Measurements from ENCODE around the gene BACH1. TPM values are rescaled to one million over a fixed set of nuclear protein-coding genes. Genes with fewer than 3 reads are reported as not detected.

Gene BACH1
- total RNA-seq, 1 donor from 2014 or later, result 93.1 TPM

GRCh38 chr21:29346281-29346680 lies 47.6 kb downstream of the BACH1 start:
- peaks cover 69% of the 10 kb centered on the region for H3K4me1 ChIP-seq (ENCODE audit: insufficient read depth, low read length)
- FAIRE-seq (no peak), DNase-seq (ENCODE audit: low read depth) (no peak)
- H3K9me3 ChIP-seq (ENCODE audit: insufficient read depth, low read depth, low read length), result no peaks in the 10 kb centered on the region
- no peak overlapping the region for H3K4me2 ChIP-seq (ENCODE audit: low read length)
- H3K4me1 Mint-ChIP-seq (ENCODE audit: low read depth, unreplicated experiment), result peaks cover 69% of the 10 kb centered on the region
- TF ChIP-seq EZH2 (IDR thresholded peaks at IDR 0.05; ENCODE audit: insufficient read depth, low read length), result no peak
- TF ChIP-seq, protein P1, sequence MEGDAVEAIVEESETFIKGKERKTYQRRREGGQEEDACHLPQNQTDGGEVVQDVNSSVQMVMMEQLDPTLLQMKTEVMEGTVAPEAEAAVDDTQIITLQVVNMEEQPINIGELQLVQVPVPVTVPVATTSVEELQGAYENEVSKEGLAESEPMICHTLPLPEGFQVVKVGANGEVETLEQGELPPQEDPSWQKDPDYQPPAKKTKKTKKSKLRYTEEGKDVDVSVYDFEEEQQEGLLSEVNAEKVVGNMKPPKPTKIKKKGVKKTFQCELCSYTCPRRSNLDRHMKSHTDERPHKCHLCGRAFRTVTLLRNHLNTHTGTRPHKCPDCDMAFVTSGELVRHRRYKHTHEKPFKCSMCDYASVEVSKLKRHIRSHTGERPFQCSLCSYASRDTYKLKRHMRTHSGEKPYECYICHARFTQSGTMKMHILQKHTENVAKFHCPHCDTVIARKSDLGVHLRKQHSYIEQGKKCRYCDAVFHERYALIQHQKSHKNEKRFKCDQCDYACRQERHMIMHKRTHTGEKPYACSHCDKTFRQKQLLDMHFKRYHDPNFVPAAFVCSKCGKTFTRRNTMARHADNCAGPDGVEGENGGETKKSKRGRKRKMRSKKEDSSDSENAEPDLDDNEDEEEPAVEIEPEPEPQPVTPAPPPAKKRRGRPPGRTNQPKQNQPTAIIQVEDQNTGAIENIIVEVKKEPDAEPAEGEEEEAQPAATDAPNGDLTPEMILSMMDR (IDR thresholded peaks at IDR 0.05; ENCODE audit: insufficient read depth, low read depth, low read length), result no peak
- no peaks in the 10 kb centered on the region for H3K27me3 ChIP-seq (ENCODE audit: insufficient read depth, low read length)
- H3K36me3 ChIP-seq (ENCODE audit: insufficient read depth, low read length), result peaks cover 11% of the 10 kb centered on the region
- no peak overlapping the region for H3K4me3 ChIP-seq (ENCODE audit: insufficient read depth, low read depth, low read length)
- H3K9ac ChIP-seq (ENCODE audit: low read length), result no peak overlapping the region
- no peak overlapping the region for H3K4me3 Mint-ChIP-seq (ENCODE audit: unreplicated experiment)
- H4K20me1 ChIP-seq (ENCODE audit: insufficient read depth, low read length), result no peaks in the 10 kb centered on the region
- no peak overlapping the region for H3K27ac ChIP-seq (ENCODE audit: low read depth, low read length)
- H3K27ac Mint-ChIP-seq (ENCODE audit: unreplicated experiment), result no peak overlapping the region
- no peaks in the 10 kb centered on the region for H3K9me3 Mint-ChIP-seq (ENCODE audit: unreplicated experiment)
- H3K79me2 ChIP-seq (ENCODE audit: insufficient read depth, low read length), result peaks cover 65% of the 10 kb centered on the region
- H3K36me3 Mint-ChIP-seq (ENCODE audit: low read depth, unreplicated experiment), result peaks cover 12% of the 10 kb centered on the region
- no peaks in the 10 kb centered on the region for H3K27me3 Mint-ChIP-seq (ENCODE audit: low read depth, unreplicated experiment)
- no peak overlapping the region for H2AFZ ChIP-seq (ENCODE audit: low read depth, low read length)

DNA sequence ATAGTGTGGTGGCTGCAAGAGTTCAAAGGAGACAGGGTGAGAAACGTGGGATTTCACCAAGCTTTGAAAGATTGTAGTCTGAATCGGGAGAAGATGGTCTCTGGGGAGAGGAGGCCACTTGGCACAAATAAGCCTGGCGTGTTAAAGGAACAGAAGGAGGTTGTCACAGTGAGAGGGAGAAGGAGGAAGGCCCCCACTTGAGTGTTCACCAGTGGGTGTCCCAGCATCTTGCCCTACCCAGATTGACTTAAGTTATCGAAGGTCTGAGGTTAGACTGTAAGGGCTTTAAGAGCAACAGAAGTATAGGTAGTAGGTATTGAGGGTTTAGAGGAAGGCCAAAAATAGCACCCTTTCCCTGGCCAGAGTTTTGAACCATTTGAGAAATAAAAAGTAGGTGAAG lies 48.0 kb downstream of the BACH1 start:
- Mint-ChIP-seq H3K9me3 (ENCODE audit: unreplicated experiment) (no peaks in the 10 kb centered on the region), H3K27ac (ENCODE audit: unreplicated experiment) (no peak overlapping the region), H3K27me3 (ENCODE audit: low read depth, unreplicated experiment) (no peaks in the 10 kb centered on the region), H3K4me1 (ENCODE audit: low read depth, unreplicated experiment) (peaks cover 70% of the 10 kb centered on the region), H3K36me3 (ENCODE audit: low read depth, unreplicated experiment) (peaks cover 12% of the 10 kb centered on the region), H3K4me3 (ENCODE audit: unreplicated experiment) (peak overlapping the region; percentile 76)
- Histone ChIP-seq H3K4me2 (ENCODE audit: low read length) (no peak overlapping the region), H4K20me1 (ENCODE audit: insufficient read depth, low read length) (no peaks in the 10 kb centered on the region), H3K9me3 (ENCODE audit: insufficient read depth, low read depth, low read length) (no peaks in the 10 kb centered on the region), H3K9ac (ENCODE audit: low read length) (no peak overlapping the region), H3K36me3 (ENCODE audit: insufficient read depth, low read length) (peaks cover 11% of the 10 kb centered on the region), H3K79me2 (ENCODE audit: insufficient read depth, low read length) (peaks cover 60% of the 10 kb centered on the region), H3K27me3 (ENCODE audit: insufficient read depth, low read length) (no peaks in the 10 kb centered on the region), H3K4me3 (ENCODE audit: insufficient read depth, low read depth, low read length) (no peak overlapping the region), H3K27ac (ENCODE audit: low read depth, low read length) (peak overlapping the region; percentile 57), H2AFZ (ENCODE audit: low read depth, low read length) (no peak overlapping the region), H3K4me1 (ENCODE audit: insufficient read depth, low read length) (peaks cover 69% of the 10 kb centered on the region)
- TF ChIP-seq, protein P1 (IDR thresholded peaks at IDR 0.05; ENCODE audit: insufficient read depth, low read depth, low read length), result no peak
- TF ChIP-seq EZH2 (IDR thresholded peaks at IDR 0.05; ENCODE audit: insufficient read depth, low read length), result no peak
- DNase-seq (ENCODE audit: low read depth) (no peak), FAIRE-seq (no peak)

GRCh38 chr21:29347274-29347681 lies 48.6 kb downstream of the BACH1 start:
- Mint-ChIP-seq H3K27me3 (ENCODE audit: low read depth, unreplicated experiment) (no peaks in the 10 kb centered on the region), H3K4me1 (ENCODE audit: low read depth, unreplicated experiment) (peaks cover 65% of the 10 kb centered on the region), H3K4me3 (ENCODE audit: unreplicated experiment) (no peak overlapping the region), H3K9me3 (ENCODE audit: unreplicated experiment) (no peaks in the 10 kb centered on the region), H3K27ac (ENCODE audit: unreplicated experiment) (no peak overlapping the region), H3K36me3 (ENCODE audit: low read depth, unreplicated experiment) (peaks cover 9% of the 10 kb centered on the region)
- Histone ChIP-seq H4K20me1 (ENCODE audit: insufficient read depth, low read length) (no peaks in the 10 kb centered on the region), H3K27me3 (ENCODE audit: insufficient read depth, low read length) (no peaks in the 10 kb centered on the region), H3K9ac (ENCODE audit: low read length) (peak overlapping the region; percentile 39), H3K4me2 (ENCODE audit: low read length) (no peak overlapping the region), H3K4me3 (ENCODE audit: insufficient read depth, low read depth, low read length) (no peak overlapping the region), H3K79me2 (ENCODE audit: insufficient read depth, low read length) (peaks cover 55% of the 10 kb centered on the region), H3K36me3 (ENCODE audit: insufficient read depth, low read length) (peaks cover 11% of the 10 kb centered on the region), H3K9me3 (ENCODE audit: insufficient read depth, low read depth, low read length) (no peaks in the 10 kb centered on the region), H3K27ac (ENCODE audit: low read depth, low read length) (peak overlapping the region; percentile 57), H2AFZ (ENCODE audit: low read depth, low read length) (no peak overlapping the region), H3K4me1 (ENCODE audit: insufficient read depth, low read length) (peaks cover 64% of the 10 kb centered on the region)
- no peak for FAIRE-seq
- TF ChIP-seq EZH2 (IDR thresholded peaks at IDR 0.05; ENCODE audit: insufficient read depth, low read length), result no peak
- TF ChIP-seq, protein P1 (IDR thresholded peaks at IDR 0.05; ENCODE audit: insufficient read depth, low read depth, low read length), result no peak
- DNase-seq (ENCODE audit: low read depth), result no peak

All from astrocyte (in vitro differentiated cells and primary cell).